Smooth muscle cell (in vitro differentiated cells): ENCODE data around the gene DUSP5. TPM values are rescaled to one million over a fixed set of nuclear protein-coding genes. Genes with fewer than 3 reads are reported as not detected.

Experiments
- DNase-seq: peaks from one replicate; lab custom pipeline; 2025; ENCODE audit not compliant: unreplicated experiment; lab: John Stamatoyannopoulos, UW
- H2AFZ ChIP-seq: fragments of 200-600 bp; sonication (generic); 2 replicates; pipeline ENCODE4 v1.6.0; 2016; ENCODE audit warnings: antibody characterized with exemption, low read depth, mild to moderate bottlenecking
- H3F3A ChIP-seq: fragments of 200-600 bp; sonication (generic); 2 replicates; pipeline ENCODE4 v1.6.0; 2017; ENCODE audit warnings: antibody characterized with exemption, low read depth
- H3K27ac ChIP-seq: fragments of 200-600 bp; sonication (generic); 2 replicates; pipeline ENCODE4 v1.5.1; 2016; ENCODE audit warnings: low read depth, mild to moderate bottlenecking
- H3K27me3 ChIP-seq: fragments of 200-600 bp; sonication (generic); 2 replicates; pipeline ENCODE4 v1.6.1; 2016; ENCODE audit warnings: low read depth, mild to moderate bottlenecking
- H3K36me3 ChIP-seq: fragments of 200-600 bp; sonication (generic); 2 replicates; pipeline ENCODE4 v1.5.1; 2016; ENCODE audit warnings: low read depth
- H3K4me1 ChIP-seq: fragments of 200-600 bp; sonication (generic); 2 replicates; pipeline ENCODE4 v1.5.1; 2016; ENCODE audit warnings: low read depth
- H3K4me2 ChIP-seq: fragments of 200-600 bp; sonication (generic); 2 replicates; pipeline ENCODE4 v1.6.0; 2016; ENCODE audit warnings: mild to moderate bottlenecking
- H3K4me3 ChIP-seq: fragments of 200-600 bp; sonication (generic); 2 replicates; pipeline ENCODE4 v1.5.1; 2016; ENCODE audit warnings: mild to moderate bottlenecking
- H3K79me2 ChIP-seq: fragments of 200-600 bp; sonication (generic); 2 replicates; pipeline ENCODE4 v1.6.0; 2016; ENCODE audit warnings: low read depth, mild to moderate bottlenecking
- H3K9ac ChIP-seq: fragments of 200-600 bp; sonication (generic); 2 replicates; pipeline ENCODE4 v1.6.0; 2016; ENCODE audit warnings: low read depth
- H3K9me3 ChIP-seq: fragments of 200-600 bp; sonication (generic); replicated peaks from 2 replicates; pipeline ENCODE4 v1.5.1; 2016; ENCODE audit warnings: low read depth
- H4K20me1 ChIP-seq: fragments of 200-600 bp; sonication (generic); 2 replicates; pipeline ENCODE4 v1.6.0; 2016; ENCODE audit warnings: low read depth
- WGBS: methylation state at CpG from one replicate; pipeline ENCODE4 v1.1.7; 2016; ENCODE audit warnings: low lambda C conversion rate; 5-methylcytosine and 5-hydroxymethylcytosine counted together
- polyA plus RNA-seq: library from polyadenylated mRNA; unstranded; fragments of >200 nt; fragmentation: Nextera tagmentation; extraction: Ambion mirVana; gene quantifications from 2 replicates; pipeline ENCODE4 v1.2.1, GENCODE V29; 2016
- total RNA-seq: library from RNA; depleted of rRNA; stranded (reverse); fragments of >200 nt; gene quantifications from 2 replicates; pipeline ENCODE4 v1.2.3, GENCODE V29; 2014
- TF ChIP-seq, protein P1 (sequence below): fragments of 200-600 bp; sonication (generic); IDR thresholded peaks from 2 replicates; pipeline ENCODE4 v1.5.1; 2017; ENCODE audit warnings: borderline replicate concordance, mild to moderate bottlenecking, antibody characterized with exemption; ENCODE audit not compliant: insufficient read depth, poor library complexity, severe bottlenecking

DUSP5 gene
- total and polyA plus RNA-seq, 2 experiments from 2014 or later, result 13.6 to 23.6 TPM

DNA sequence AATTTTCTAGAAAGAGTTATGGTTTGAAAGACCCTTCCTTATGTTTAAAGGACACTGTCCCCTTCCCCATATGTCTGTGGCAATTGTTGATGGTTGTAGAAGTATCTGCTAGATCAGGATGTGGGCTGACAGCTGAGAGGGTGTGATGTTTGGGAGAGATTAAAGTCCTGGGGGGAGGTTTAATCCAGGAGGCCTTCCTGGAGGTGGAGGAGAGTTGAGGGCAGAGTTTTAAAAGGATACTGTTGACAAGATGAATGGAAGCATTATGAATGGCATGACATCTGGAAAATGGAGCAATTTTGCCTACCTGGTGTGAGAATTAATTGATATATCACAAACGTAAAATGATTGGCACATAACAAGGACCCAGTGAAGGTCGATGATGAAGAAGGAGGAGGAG is 36.9 kb downstream of the DUSP5 start:
- H3K4me3 ChIP-seq, result no peak overlapping the region
- H3K9ac ChIP-seq, result no peak overlapping the region
- no peak overlapping the region for H3K4me2 ChIP-seq
- 83% methylated on average over 2 of the region's 2 CpGs for WGBS
- H2AFZ ChIP-seq, result no peak overlapping the region
- DNase-seq, result no peak
- H3K4me1 ChIP-seq, result peaks cover 10% of the 10 kb centered on the region
- H4K20me1 ChIP-seq, result no peaks in the 10 kb centered on the region
- no peak overlapping the region for H3K27ac ChIP-seq
- H3K36me3 ChIP-seq, result no peaks in the 10 kb centered on the region
- H3K79me2 ChIP-seq, result no peaks in the 10 kb centered on the region
- H3K9me3 ChIP-seq, result no peaks in the 10 kb centered on the region
- TF ChIP-seq, protein P1, sequence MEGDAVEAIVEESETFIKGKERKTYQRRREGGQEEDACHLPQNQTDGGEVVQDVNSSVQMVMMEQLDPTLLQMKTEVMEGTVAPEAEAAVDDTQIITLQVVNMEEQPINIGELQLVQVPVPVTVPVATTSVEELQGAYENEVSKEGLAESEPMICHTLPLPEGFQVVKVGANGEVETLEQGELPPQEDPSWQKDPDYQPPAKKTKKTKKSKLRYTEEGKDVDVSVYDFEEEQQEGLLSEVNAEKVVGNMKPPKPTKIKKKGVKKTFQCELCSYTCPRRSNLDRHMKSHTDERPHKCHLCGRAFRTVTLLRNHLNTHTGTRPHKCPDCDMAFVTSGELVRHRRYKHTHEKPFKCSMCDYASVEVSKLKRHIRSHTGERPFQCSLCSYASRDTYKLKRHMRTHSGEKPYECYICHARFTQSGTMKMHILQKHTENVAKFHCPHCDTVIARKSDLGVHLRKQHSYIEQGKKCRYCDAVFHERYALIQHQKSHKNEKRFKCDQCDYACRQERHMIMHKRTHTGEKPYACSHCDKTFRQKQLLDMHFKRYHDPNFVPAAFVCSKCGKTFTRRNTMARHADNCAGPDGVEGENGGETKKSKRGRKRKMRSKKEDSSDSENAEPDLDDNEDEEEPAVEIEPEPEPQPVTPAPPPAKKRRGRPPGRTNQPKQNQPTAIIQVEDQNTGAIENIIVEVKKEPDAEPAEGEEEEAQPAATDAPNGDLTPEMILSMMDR, result no peak
- peaks cover 5% of the 10 kb centered on the region for H3F3A ChIP-seq
- H3K27me3 ChIP-seq, result no peaks in the 10 kb centered on the region

DNA sequence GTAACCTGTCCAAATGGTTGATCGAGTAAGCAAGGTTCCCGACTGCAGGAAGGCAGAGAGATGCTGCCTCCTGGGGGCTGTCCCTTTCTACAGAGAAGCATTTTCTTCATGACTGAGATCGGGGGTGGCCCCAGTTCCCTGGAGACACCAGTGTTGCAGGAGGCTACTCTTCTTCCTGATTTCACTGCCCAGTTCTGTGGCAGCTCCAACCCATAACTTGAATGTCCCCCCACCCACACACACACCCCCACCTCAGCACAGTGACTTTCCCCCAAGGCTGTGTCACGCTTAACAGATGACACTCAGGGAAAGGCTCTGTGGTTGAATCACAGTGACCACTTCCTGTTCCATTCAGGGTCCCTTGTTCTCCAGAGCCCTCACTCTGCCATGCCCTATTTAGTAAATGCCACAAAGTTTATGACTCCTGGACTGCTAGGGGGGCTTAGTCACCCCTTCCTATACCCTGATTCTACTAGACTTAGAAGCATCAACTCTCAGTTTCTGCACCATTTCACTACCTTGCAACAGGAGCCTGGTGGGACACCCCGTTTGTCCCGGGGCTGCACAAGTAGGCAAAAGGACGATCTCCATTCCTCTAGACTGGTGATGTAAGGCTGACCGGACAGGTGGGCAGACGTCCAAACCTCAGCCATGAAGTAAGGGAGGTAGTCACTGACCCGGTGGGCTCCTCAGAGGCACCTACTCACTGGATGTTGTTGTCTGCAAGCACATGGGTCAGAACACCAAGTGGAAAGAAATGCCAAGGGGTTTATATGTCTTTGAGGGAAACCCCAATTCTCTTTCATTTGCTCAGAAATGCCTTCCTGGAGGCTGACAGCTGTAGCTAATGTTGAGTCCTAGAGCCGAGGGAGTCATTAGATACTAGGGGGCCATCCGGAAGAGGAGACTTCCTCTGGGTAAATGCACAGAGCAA is 38.5 kb downstream of the DUSP5 start:
- peak overlapping the region; percentile 64 for H3K4me2 ChIP-seq
- no peak overlapping the region for H3K4me3 ChIP-seq
- H3K27me3 ChIP-seq, result no peaks in the 10 kb centered on the region
- H4K20me1 ChIP-seq, result no peaks in the 10 kb centered on the region
- H2AFZ ChIP-seq, result no peak overlapping the region
- TF ChIP-seq, protein P1, result peak; percentile 28
- no peaks in the 10 kb centered on the region for H3K9me3 ChIP-seq
- H3K9ac ChIP-seq, result no peak overlapping the region
- H3F3A ChIP-seq, result peaks cover 2% of the 10 kb centered on the region
- peak overlapping the region; percentile 17 for H3K27ac ChIP-seq
- H3K79me2 ChIP-seq, result no peaks in the 10 kb centered on the region
- H3K36me3 ChIP-seq, result no peaks in the 10 kb centered on the region
- H3K4me1 ChIP-seq, result peaks cover 8% of the 10 kb centered on the region
- WGBS, result 40% methylated on average over 12 of the region's 12 CpGs
- no peak for DNase-seq

DNA sequence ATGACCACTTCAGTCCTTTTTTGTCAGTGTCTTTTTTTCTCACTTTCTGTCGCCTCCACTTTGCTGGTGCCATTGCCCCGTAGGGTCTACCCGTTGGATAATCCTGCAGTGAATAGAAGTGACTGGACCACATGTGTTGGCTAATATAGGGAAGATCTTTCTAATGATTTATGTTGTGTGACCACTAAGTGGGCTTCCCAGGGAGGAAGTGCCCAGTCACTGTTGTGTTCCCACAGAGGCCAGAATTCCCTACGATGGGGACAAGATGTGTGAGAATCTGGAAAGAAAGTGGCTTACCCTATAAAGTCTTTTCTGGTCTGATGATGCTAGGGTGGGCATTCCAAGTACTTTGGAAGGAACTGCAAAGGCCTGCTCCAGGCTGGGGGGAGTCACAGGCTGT is 41.4 kb downstream of the DUSP5 start:
- no peaks in the 10 kb centered on the region for H3K36me3 ChIP-seq
- no peaks in the 10 kb centered on the region for H3K9me3 ChIP-seq
- TF ChIP-seq, protein P1, result no peak
- H3K79me2 ChIP-seq, result no peaks in the 10 kb centered on the region
- H3K27ac ChIP-seq, result no peak overlapping the region
- no peaks in the 10 kb centered on the region for H3F3A ChIP-seq
- 89% methylated on average over 4 of the region's 4 CpGs for WGBS
- no peaks in the 10 kb centered on the region for H4K20me1 ChIP-seq
- no peaks in the 10 kb centered on the region for H3K27me3 ChIP-seq
- H3K4me2 ChIP-seq, result no peak overlapping the region
- no peak overlapping the region for H3K4me3 ChIP-seq
- H3K9ac ChIP-seq, result no peak overlapping the region
- no peaks in the 10 kb centered on the region for H3K4me1 ChIP-seq
- H2AFZ ChIP-seq, result no peak overlapping the region
- no peak for DNase-seq
